Ureter (tissue), 1 donor: ENCODE data around the gene XPNPEP1. TPM values are rescaled to one million over a fixed set of nuclear protein-coding genes. Genes with fewer than 3 reads are reported as not detected.

Source experiments
- DNase-seq: peaks from one replicate; pipeline ENCODE4 v3.0.0-alpha.2; 2020; ENCODE audit warnings: low spot score
- total RNA-seq: library from RNA; stranded (reverse); gene quantifications from one replicate; pipeline ENCODE4 v1.2.4, GENCODE V29; 2023
- donor health status: DM: yes; HTN: yes; CAD: no.

Gene XPNPEP1
- total RNA-seq, 1 donor from 2014 or later, result 106 TPM

GRCh38 chr10:109863775-109864174 lies 59.5 kb downstream of the XPNPEP1 start:
- DNase-seq, result no peak

- DNase-seq, result no peak
Observed at GRCh38 chr10:109862738-109863137, 60.6 kb downstream of the XPNPEP1 start.

- DNase-seq, result no peak
Observed at GRCh38 chr10:109862041-109862440, 61.3 kb downstream of the XPNPEP1 start.

- DNase-seq, result peak; percentile 55
Observed at GRCh38 chr10:109861081-109861480, 62.2 kb downstream of the XPNPEP1 start.

GRCh38 chr10:109859221-109859620 lies 64.1 kb downstream of the XPNPEP1 start:
- no peak for DNase-seq

GRCh38 chr10:109855746-109856145 lies 67.6 kb downstream of the XPNPEP1 start:
- no peak for DNase-seq

GRCh38 chr10:109853921-109854320 lies 69.4 kb downstream of the XPNPEP1 start:
- no peak for DNase-seq

- peak; percentile 78 for DNase-seq
Observed at GRCh38 chr10:109852475-109853037, 70.8 kb downstream of the XPNPEP1 start.

GRCh38 chr10:109851616-109852474 lies 71.5 kb downstream of the XPNPEP1 start:
- DNase-seq, result no peak

GRCh38 chr10:109846832-109847231 lies 76.5 kb downstream of the XPNPEP1 start:
- DNase-seq, result no peak

GRCh38 chr10:109845308-109845707 lies 78.0 kb downstream of the XPNPEP1 start:
- DNase-seq, result no peak

- DNase-seq, result no peak
Observed at GRCh38 chr10:109838592-109839244, 84.6 kb downstream of the XPNPEP1 start.

- no peak for DNase-seq
Observed at GRCh38 chr10:109837384-109837783, 85.9 kb downstream of the XPNPEP1 start.

- DNase-seq, result no peak
Observed at GRCh38 chr10:109835257-109835656, 88.1 kb downstream of the XPNPEP1 start.

- DNase-seq, result no peak
Observed at GRCh38 chr10:109831846-109832245, 91.5 kb downstream of the XPNPEP1 start.

- DNase-seq, result no peak
Observed at GRCh38 chr10:109824206-109824605, 99.1 kb downstream of the XPNPEP1 start.

GRCh38 chr10:109823196-109823595 lies 100.1 kb downstream of the XPNPEP1 start:
- no peak for DNase-seq

GRCh38 chr10:109821672-109822071 lies 101.6 kb downstream of the XPNPEP1 start:
- no peak for DNase-seq

GRCh38 chr10:109820620-109821405 lies 102.5 kb downstream of the XPNPEP1 start:
- DNase-seq, result no peak

- DNase-seq, result no peak
Observed at GRCh38 chr10:109819807-109820206, 103.5 kb downstream of the XPNPEP1 start.
